VCaP (cell line): ENCODE measurements around the gene TRPM2.

Source experiments
- H3K27ac ChIP-seq: fragments of 450-650 bp; 2 replicates; pipeline ENCODE4 v1.5.1; 2017
- CTCF ChIP-seq: fragments of 450-650 bp; conservative IDR thresholded peaks from 2 replicates; pipeline ENCODE4 v1.5.1; 2017; ENCODE audit warnings: mild to moderate bottlenecking, moderate library complexity

TRPM2 gene

GRCh38 chr21:44456214-44456914, 102.9 kb downstream of the TRPM2 start:
- peak; percentile 45 for TF ChIP-seq CTCF
- peak overlapping the region; percentile 67 for H3K27ac ChIP-seq

- TF ChIP-seq CTCF, result no peak
- H3K27ac ChIP-seq, result no peak overlapping the region
Measured at GRCh38 chr21:44456915-44457736, 103.7 kb downstream of the TRPM2 start.

DNA sequence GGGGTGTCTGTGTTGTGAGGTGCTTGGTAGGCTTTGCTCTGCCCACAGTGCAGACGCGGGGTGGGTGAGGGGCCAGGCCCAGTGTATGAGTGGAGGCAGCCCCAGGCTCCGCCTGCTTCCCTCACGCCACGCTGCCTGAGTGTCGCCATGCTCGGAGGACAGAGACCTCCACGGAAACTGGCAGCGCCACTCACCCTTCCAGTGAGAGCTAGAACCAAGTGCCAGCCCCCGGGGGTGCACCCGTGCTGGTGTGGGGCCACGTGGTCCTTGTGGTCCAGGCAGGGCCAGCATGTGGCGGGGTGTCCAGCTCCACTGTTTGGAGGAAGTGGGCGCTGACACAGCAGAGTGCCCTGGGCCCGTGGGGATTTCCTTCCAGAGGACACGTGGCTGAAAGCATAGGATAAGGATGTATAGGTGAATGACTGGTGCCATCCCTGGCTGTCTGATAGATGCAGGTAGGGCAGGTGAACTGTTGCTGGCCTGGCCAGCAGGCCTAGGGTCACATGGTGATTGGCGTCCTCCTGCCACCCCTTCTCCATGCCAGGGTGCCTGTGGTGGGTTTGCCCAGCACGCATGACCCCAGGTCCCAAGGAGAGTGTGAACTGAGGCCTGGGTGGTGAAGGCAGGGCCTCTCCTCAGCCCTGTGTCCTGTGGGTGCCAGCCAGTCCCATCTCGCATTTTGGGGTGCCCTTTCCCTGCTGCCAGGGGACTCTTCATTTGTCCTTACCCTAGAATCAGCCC, 105.7 kb downstream of the TRPM2 start:
- no peak for TF ChIP-seq CTCF
- no peak overlapping the region for H3K27ac ChIP-seq

DNA sequence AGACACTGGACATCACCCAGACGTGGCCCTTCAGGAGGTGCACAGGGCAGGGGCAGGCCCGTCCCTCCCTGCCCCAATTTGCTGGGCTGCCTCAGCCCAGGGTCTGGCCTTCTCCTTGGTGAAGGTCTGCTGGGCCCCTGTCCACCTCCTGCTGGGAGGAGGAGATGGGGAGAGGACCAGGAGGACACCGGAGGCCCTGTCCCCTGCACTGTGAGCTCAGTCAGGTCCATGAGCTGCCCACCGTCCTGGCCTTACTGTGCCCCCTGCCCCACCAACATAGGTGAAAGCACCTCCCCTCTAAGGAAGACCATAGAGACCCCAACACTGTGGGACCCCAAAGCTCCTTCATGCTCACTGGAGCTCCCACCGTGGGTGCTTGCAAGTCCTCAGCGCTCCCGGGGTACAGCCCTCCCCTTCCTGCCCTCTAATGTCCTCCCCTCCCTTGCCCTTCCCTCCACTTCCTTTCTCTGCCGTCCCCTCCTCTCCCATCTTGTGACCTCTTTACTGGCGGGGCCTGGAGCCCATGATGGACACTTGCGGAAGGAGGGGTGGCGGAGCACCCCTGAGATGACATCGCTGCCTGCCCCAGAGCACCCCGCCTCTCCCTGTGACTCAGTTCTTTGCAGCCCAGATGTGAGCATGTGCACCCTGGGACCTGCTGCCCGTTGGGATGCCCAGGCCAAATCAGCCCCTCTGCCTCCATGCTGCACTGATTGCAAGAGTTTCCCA, 106.5 kb downstream of the TRPM2 start:
- no peak for TF ChIP-seq CTCF
- H3K27ac ChIP-seq, result no peak overlapping the region

DNA sequence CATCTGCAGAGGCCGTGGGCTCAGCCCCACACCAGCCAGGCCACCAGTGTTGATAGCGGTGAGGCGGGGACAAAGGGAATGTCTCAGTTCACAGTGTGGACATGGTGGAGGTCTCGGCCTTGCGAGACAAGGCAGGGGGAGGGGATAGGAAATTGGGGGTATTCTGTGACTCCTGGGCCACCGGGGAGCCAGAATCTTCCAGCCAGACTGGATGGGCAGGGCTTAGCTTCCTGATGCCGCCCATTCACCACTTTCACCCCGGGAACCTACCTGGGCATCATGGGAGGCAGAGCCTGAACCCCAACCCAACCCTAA, 107.0 kb downstream of the TRPM2 start:
- no peak for TF ChIP-seq CTCF

GRCh38 chr21:44461005-44461404, 107.6 kb downstream of the TRPM2 start:
- no peak overlapping the region for H3K27ac ChIP-seq
- no peak for TF ChIP-seq CTCF

More for the DNA sequence above, 107.0 kb downstream of the TRPM2 start:
- H3K27ac ChIP-seq, result no peak overlapping the region
